Stomach (tissue), 4 donors: ENCODE measurements around the gene AK5.

Source experiments
- CTCF ChIP-seq, 7 experiments: fragments of 450-650 bp in 4 of 7; fragments of 200-600 bp in 3 of 7; sonication (generic) in 3 of 7; IDR thresholded peaks; one replicate each; pipeline ENCODE4 v1.5.1; 2016 to 2019; ENCODE audit warnings: antibody characterized with exemption in 7 of 7, control low read depth in 2 of 7, mild to moderate bottlenecking in 1 of 7
- EP300 ChIP-seq: sonication (generic); formaldehyde crosslinking; IDR thresholded peaks from one replicate; pipeline ENCODE4 v1.6.1; 2017; ENCODE audit warnings: antibody characterized with exemption

GRCh38 chr1:77283701-77284425 is 2.0 kb downstream of the AK5 start:
- no peak for TF ChIP-seq CTCF (IDR thresholded peaks at IDR 0.05)
- TF ChIP-seq EP300: no peak
